PC-3 (cell line): ENCODE data around the gene PRSS21. TPM values are rescaled to one million over a fixed set of nuclear protein-coding genes. Genes with fewer than 3 reads are reported as not detected.

ENCODE experiments used
- ATAC-seq: fragments of 200-7000 bp; cut with Tn5 transposase; 2 replicates; pipeline ENCODE4 v1.9.1; 2020; ENCODE audit warnings: mild to moderate bottlenecking, moderate library complexity
- BruUV-seq: library from RNA; stranded (reverse); fragments of 400-500 nt; replicated peaks from 2 replicates; lab custom pipeline; 2021; lab: Mats Ljungman, UMichigan
- CTCF ChIA-PET: fragments of 300-600 bp; sonication (Branson Sonifier 250); formaldehyde crosslinking; loops from one replicate; lab custom pipeline; 2022; ENCODE audit warnings: antibody characterized with exemption; lab: Charles Lee
- POLR2A ChIA-PET: fragments of 300-600 bp; sonication (Branson Sonifier 250); formaldehyde crosslinking; loops from one replicate; lab custom pipeline; 2022; ENCODE audit warnings: antibody characterized with exemption; ENCODE audit not compliant: unreplicated experiment; lab: Charles Lee
- DNase-seq: peaks from one replicate; pipeline ENCODE4 v3.0.0-alpha.2; 2015
- H2AFZ ChIP-seq: fragments of 300-600 bp; sonication (generic); 2 replicates; pipeline ENCODE4 v1.6.0; 2016; ENCODE audit warnings: antibody characterized with exemption, low read length
- H3F3A ChIP-seq: fragments of 300-600 bp; sonication (generic); one replicate; pipeline ENCODE4 v1.6.0; 2017; ENCODE audit warnings: antibody characterized with exemption, low read length, control low read depth, mild to moderate bottlenecking; ENCODE audit not compliant: unreplicated experiment
- H3K27ac ChIP-seq: fragments of 300-600 bp; sonication (generic); 2 replicates; pipeline ENCODE4 v1.5.1; 2016; ENCODE audit warnings: mild to moderate bottlenecking, low read length
- H3K27me3 ChIP-seq: fragments of 300-600 bp; sonication (generic); 2 replicates; pipeline ENCODE4 v1.6.1; 2016; ENCODE audit warnings: low read length, mixed read lengths
- H3K36me3 ChIP-seq: fragments of 300-600 bp; sonication (generic); 2 replicates; pipeline ENCODE4 v1.6.1; 2016; ENCODE audit warnings: low read depth, mixed run types, low read length, mixed read lengths
- H3K4me1 ChIP-seq: fragments of 300-600 bp; sonication (generic); 2 replicates; pipeline ENCODE4 v1.5.1; 2016; ENCODE audit warnings: low read length; ENCODE audit not compliant: insufficient read depth
- H3K4me2 ChIP-seq: fragments of 300-600 bp; sonication (generic); 2 replicates; pipeline ENCODE4 v1.6.0; 2016; ENCODE audit warnings: low read length
- H3K4me3 ChIP-seq: fragments of 300-600 bp; sonication (generic); 2 replicates; pipeline ENCODE4 v1.5.1; 2016; ENCODE audit warnings: mild to moderate bottlenecking, low read length, mixed read lengths
- H3K79me2 ChIP-seq: fragments of 300-600 bp; sonication (generic); 2 replicates; pipeline ENCODE4 v1.6.1; 2017; ENCODE audit warnings: low read length, mixed read lengths
- H3K9ac ChIP-seq: fragments of 300-600 bp; sonication (generic); 2 replicates; pipeline ENCODE4 v1.6.0; 2016; ENCODE audit warnings: mild to moderate bottlenecking, low read length
- H3K9me2 ChIP-seq: fragments of 300-600 bp; sonication (generic); replicated peaks from 2 replicates; pipeline ENCODE4 v1.6.1; 2016; ENCODE audit warnings: mixed run types, low read length, mixed read lengths
- H3K9me3 ChIP-seq: fragments of 300-600 bp; sonication (generic); 2 replicates; pipeline ENCODE4 v1.6.1; 2016; ENCODE audit warnings: low read length, mixed read lengths
- H4K20me1 ChIP-seq: fragments of 300-600 bp; sonication (generic); 2 replicates; pipeline ENCODE4 v1.6.1; 2016; ENCODE audit warnings: low read length, mixed read lengths
- CTCF ChIP-seq: fragments of 300-600 bp; sonication (generic); conservative IDR thresholded peaks from 2 replicates; pipeline ENCODE4 v1.5.1; 2017; ENCODE audit warnings: antibody characterized with exemption, low read depth, mild to moderate bottlenecking, low read length
- EZH2 ChIP-seq: fragments of 300-600 bp; sonication (generic); IDR thresholded peaks from one replicate; pipeline ENCODE4 v1.6.1; 2017; ENCODE audit warnings: antibody characterized with exemption, mild to moderate bottlenecking, low read length; ENCODE audit not compliant: unreplicated experiment
- EZH2phosphoT487 ChIP-seq: fragments of 300-600 bp; sonication (generic); IDR thresholded peaks from 2 replicates; pipeline ENCODE4 v1.6.1; 2018; ENCODE audit warnings: mild to moderate bottlenecking, antibody characterized with exemption, low read length, borderline replicate concordance
- intact Hi-C: fragments of 100-400 bp; cut with micrococcal nuclease; formaldehyde crosslinking; loops from 2 replicates; pipeline ENCODE4 v1.9.0; 2023
- total RNA-seq: library from RNA; depleted of rRNA; stranded (reverse); fragments of >200 nt; gene quantifications from 2 replicates; pipeline ENCODE4 v1.2.3, GENCODE V29; 2014

Gene PRSS21
- total RNA-seq, 1 experiment from 2014 or later, result not detected

- no peak overlapping the region for H2AFZ ChIP-seq
- 0 out of 2 replicates have a peak, but pooled peaks cover 3% of the 10 kb centered on the region for H3K36me3 ChIP-seq
- DNase-seq (no peak), ATAC-seq (no peak)
- no peaks in the 10 kb centered on the region for H3K27me3 ChIP-seq
- H3K4me1 ChIP-seq, result peaks cover 29% of the 10 kb centered on the region
- no peak overlapping the region for H3K4me2 ChIP-seq
- BruUV-seq, result no TSS peak
- no peak overlapping the region for H3K4me3 ChIP-seq
- POLR2A ChIA-PET, result no interaction called here
- no peaks in the 10 kb centered on the region for H3K9me3 ChIP-seq
- H3K79me2 ChIP-seq, result peaks cover 6% of the 10 kb centered on the region; the same call in 1 of the 2 replicates
- H3K27ac ChIP-seq, result peak overlapping the region; percentile 74
- TF ChIP-seq EZH2 (no peak), CTCF (no peak), EZH2phosphoT487 (no peak)
- no peaks in the 10 kb centered on the region for H4K20me1 ChIP-seq
- no peaks in the 10 kb centered on the region for H3F3A ChIP-seq
- no peaks in the 10 kb centered on the region for H3K9me2 ChIP-seq
- CTCF ChIA-PET, result no interaction called here
- intact Hi-C loops, result no loop called here
- peak overlapping the region; percentile 52; the same call in 1 of the 2 replicates for H3K9ac ChIP-seq
These were observed 42.7 kb downstream of the PRSS21 start for GRCh38 chr16:2859686-2860265.

- Histone ChIP-seq H3K79me2 (peaks cover 6% of the 10 kb centered on the region; the same call in 1 of the 2 replicates), H3K4me1 (peaks cover 29% of the 10 kb centered on the region), H3K27ac (peak overlapping the region; percentile 79), H4K20me1 (no peaks in the 10 kb centered on the region), H3K4me2 (no peak overlapping the region), H3K9me2 (no peaks in the 10 kb centered on the region), H3K9me3 (no peaks in the 10 kb centered on the region), H3K4me3 (no peak overlapping the region), H3F3A (no peaks in the 10 kb centered on the region), H3K27me3 (no peaks in the 10 kb centered on the region), H3K9ac (peak overlapping the region; percentile 52; the same call in 1 of the 2 replicates), H3K36me3 (no peaks in the 10 kb centered on the region), H2AFZ (no peak overlapping the region)
- no TSS peak for BruUV-seq
- intact Hi-C loops, result no loop called here
- CTCF ChIA-PET, result no interaction called here
- ATAC-seq (no peak; the same call in 1 of the 2 replicates), DNase-seq (peak; percentile 80)
- TF ChIP-seq EZH2phosphoT487 (no peak), CTCF (no peak), EZH2 (no peak)
- POLR2A ChIA-PET, result no interaction called here
These were observed 44.0 kb downstream of the PRSS21 start for GRCh38 chr16:2860826-2861567.

- no peaks in the 10 kb centered on the region for H3K36me3 ChIP-seq
- H4K20me1 ChIP-seq, result no peaks in the 10 kb centered on the region
- peaks cover 5% of the 10 kb centered on the region for H3F3A ChIP-seq
- ChIA-PET CTCF (no interaction called here), POLR2A (no interaction called here)
- intact Hi-C loops, result no loop called here
- H3K4me1 ChIP-seq, result peaks cover 11% of the 10 kb centered on the region
- BruUV-seq, result no TSS peak
- no peak overlapping the region for H3K27ac ChIP-seq
- no peak overlapping the region for H3K4me2 ChIP-seq
- no peaks in the 10 kb centered on the region for H3K27me3 ChIP-seq
- no peaks in the 10 kb centered on the region for H3K9me2 ChIP-seq
- no peak overlapping the region for H2AFZ ChIP-seq
- ATAC-seq (no peak), DNase-seq (no peak)
- no peak overlapping the region for H3K4me3 ChIP-seq
- H3K9me3 ChIP-seq, result no peaks in the 10 kb centered on the region
- TF ChIP-seq EZH2phosphoT487 (no peak), CTCF (no peak), EZH2 (no peak)
- H3K79me2 ChIP-seq, result no peaks in the 10 kb centered on the region
- H3K9ac ChIP-seq, result no peak overlapping the region
These were observed 48.6 kb downstream of the PRSS21 start for GRCh38 chr16:2865651-2866050.
